NT2/D1 (cell line): ENCODE data around the gene PCDH8.

Experiments used
- SUZ12 ChIP-seq: IDR thresholded peaks from 2 replicates; pipeline ENCODE4 v1.6.1; 2011; ENCODE audit not compliant: insufficient read length, insufficient read depth; ENCODE audit errors: extremely low read depth
- YY1 ChIP-seq: IDR thresholded peaks from 2 replicates; pipeline ENCODE4 v1.6.1; 2011; ENCODE audit not compliant: insufficient read length, insufficient read depth
- ZNF274 ChIP-seq: IDR thresholded peaks from 2 replicates; pipeline ENCODE4 v1.6.1; 2011; ENCODE audit warnings: mild to moderate bottlenecking, low read depth, low read length

DNA sequence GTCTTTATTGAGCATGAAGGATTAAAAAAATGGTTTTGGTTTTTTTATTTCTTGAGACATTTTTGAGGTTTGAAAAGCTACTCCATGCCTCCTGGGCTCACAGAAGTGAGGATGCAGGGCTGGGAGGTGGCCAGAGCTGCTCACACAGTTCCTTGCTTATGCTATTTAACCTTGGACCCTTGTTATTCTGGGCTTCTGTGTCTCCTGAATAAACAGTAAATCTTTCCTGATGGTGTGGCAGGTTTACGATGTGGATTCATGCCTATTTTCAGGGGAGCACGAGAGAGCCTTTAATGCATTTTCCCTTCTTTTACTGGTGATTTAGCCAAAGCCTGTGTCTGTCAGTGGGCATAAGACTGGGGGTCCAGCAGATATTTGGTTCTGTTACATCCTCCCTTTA lies 34.3 kb upstream of the PCDH8 start:
- no peak for TF ChIP-seq SUZ12
- TF ChIP-seq YY1: no peak
- TF ChIP-seq ZNF274: no peak
